CD14-positive monocyte (primary cell): Measurements from ENCODE around the gene IGSF10. TPM values are rescaled to one million over a fixed set of nuclear protein-coding genes. Genes with fewer than 3 reads are reported as not detected.

Experiments used
- DNase-seq, 3 donors: peaks; one replicate each; pipeline ENCODE4 v3.0.0-alpha.2; 2011 to 2022
- H2AFZ ChIP-seq: 2 replicates; pipeline ENCODE4 v1.6.0; 2012; ENCODE audit warnings: mild to moderate bottlenecking, low read depth, low read length, inconsistent platforms; ENCODE audit not compliant: insufficient read depth, poor library complexity, severe bottlenecking
- H3K27ac ChIP-seq, 2 donors: 1 replicate in 1 of 2; 2 replicates in 1 of 2; pipeline ENCODE4 v1.5.1; 2012 to 2013; ENCODE audit warnings: low read length in 2 of 2, control low read depth in 1 of 2, inconsistent platforms in 1 of 2, low read depth in 1 of 2, mild to moderate bottlenecking in 1 of 2
- H3K27me3 ChIP-seq, 2 donors: one replicate each; pipeline versions ENCODE4 v1.6.0 to v1.6.1; 2011 to 2013; ENCODE audit warnings: low read length in 2 of 2; ENCODE audit not compliant: control insufficient read depth in 2 of 2, insufficient read depth in 2 of 2
- H3K36me3 ChIP-seq, 2 donors: replicated peaks in 1 of 2; 1 replicate in 1 of 2; 2 replicates in 1 of 2; pipeline versions ENCODE4 v1.5.1 to v1.6.1; 2012 to 2013; ENCODE audit warnings: low read length in 2 of 2, control low read depth in 1 of 2, inconsistent platforms in 1 of 2, mild to moderate bottlenecking in 1 of 2; ENCODE audit not compliant: insufficient read depth in 2 of 2, control insufficient read depth in 1 of 2
- H3K4me1 ChIP-seq, 2 donors: 1 replicate in 1 of 2; 2 replicates in 1 of 2; pipeline versions ENCODE4 v1.5.1 to v1.6.1; 2012 to 2013; ENCODE audit warnings: low read length in 2 of 2, control low read depth in 1 of 2, inconsistent platforms in 1 of 2, mild to moderate bottlenecking in 1 of 2, moderate library complexity in 1 of 2; ENCODE audit not compliant: insufficient read depth in 2 of 2, control insufficient read depth in 1 of 2
- H3K4me2 ChIP-seq: replicated peaks from 2 replicates; pipeline ENCODE3; 2012; ENCODE audit warnings: low read length, moderate library complexity, mild to moderate bottlenecking; ENCODE audit not compliant: poor library complexity, severe bottlenecking; ENCODE audit errors: extremely low read depth
- H3K4me3 ChIP-seq, 3 experiments: fragments of 200-600 bp in 1 of 3; sonication (generic) in 1 of 3; replicated peaks in 1 of 3; 1 replicate in 2 of 3; 2 replicates in 1 of 3; pipeline ENCODE4 v1.5.1; 2011 to 2013; ENCODE audit warnings: low read length in 3 of 3, mild to moderate bottlenecking in 3 of 3, control low read depth in 2 of 3, low read depth in 2 of 3, inconsistent platforms in 1 of 3, moderate library complexity in 1 of 3
- H3K79me2 ChIP-seq: 2 replicates; pipeline ENCODE4 v1.6.0; 2012; ENCODE audit warnings: mild to moderate bottlenecking, control low read depth, inconsistent platforms, low read length, moderate library complexity; ENCODE audit not compliant: insufficient read depth
- H3K9ac ChIP-seq: 2 replicates; pipeline ENCODE4 v1.6.0; 2017; ENCODE audit warnings: low read length, mild to moderate bottlenecking; ENCODE audit not compliant: insufficient read depth, poor library complexity, severe bottlenecking
- H3K9me3 ChIP-seq, 2 donors: replicated peaks in 1 of 2; 1 replicate in 1 of 2; 2 replicates in 1 of 2; pipeline versions ENCODE4 v1.5.1 to v1.6.1; 2012 to 2013; ENCODE audit warnings: low read length in 2 of 2, control low read depth in 1 of 2; ENCODE audit not compliant: control insufficient read depth in 1 of 2, insufficient read depth in 1 of 2
- H4K20me1 ChIP-seq: 2 replicates; pipeline ENCODE4 v1.6.0; 2012; ENCODE audit warnings: mild to moderate bottlenecking, low read length, control low read depth, moderate library complexity; ENCODE audit not compliant: insufficient read depth
- H3K27ac Mint-ChIP-seq, 7 donors: one replicate each; pipeline ENCODE4 v1.8.0; 2020; ENCODE audit warnings: mild to moderate bottlenecking in 7 of 7, mixed read lengths in 7 of 7, moderate library complexity in 6 of 7, inconsistent platforms in 2 of 7
- H3K27me3 Mint-ChIP-seq, 3 donors: one replicate each; pipeline ENCODE4 v1.8.0; 2021 to 2022; ENCODE audit warnings: low read depth in 3 of 3, mild to moderate bottlenecking in 3 of 3, mixed read lengths in 3 of 3, moderate library complexity in 3 of 3, inconsistent platforms in 1 of 3
- H3K36me3 Mint-ChIP-seq, 2 donors: one replicate each; pipeline ENCODE4 v1.8.0; 2020; ENCODE audit warnings: mixed read lengths in 2 of 2, inconsistent platforms in 1 of 2, mild to moderate bottlenecking in 1 of 2
- H3K4me1 Mint-ChIP-seq: one replicate; pipeline ENCODE4 v1.8.0; 2020; ENCODE audit warnings: mild to moderate bottlenecking, mixed read lengths
- H3K4me3 Mint-ChIP-seq, 2 donors: one replicate each; pipeline ENCODE4 v1.8.0; 2020; ENCODE audit warnings: mild to moderate bottlenecking in 2 of 2, mixed read lengths in 2 of 2, moderate library complexity in 1 of 2
- H3K9me3 Mint-ChIP-seq, 7 donors: one replicate each; pipeline ENCODE4 v1.8.0; 2020 to 2022; ENCODE audit warnings: mixed read lengths in 7 of 7, mild to moderate bottlenecking in 6 of 7, moderate library complexity in 6 of 7, inconsistent platforms in 2 of 7
- WGBS: methylation state at CpG from one replicate; pipeline ENCODE4 v1.1.5; 2013; ENCODE audit warnings: missing lambda C conversion rate; ENCODE audit not compliant: insufficient coverage; 5-methylcytosine and 5-hydroxymethylcytosine counted together
- intact Hi-C, 2 donors: fragments of 100-400 bp; cut with micrococcal nuclease; formaldehyde crosslinking; loops; one replicate each; pipeline versions ENCODE4 v1.15.0 to v1.15.1; 2023
- polyA plus RNA-seq, 3 donors: library from polyadenylated mRNA; depleted of rRNA in 1 of 3; unstranded in 2 of 3; stranded (reverse) in 1 of 3; fragments of 300-500 nt in 2 of 3; fragments of >200 nt in 1 of 3; fragmentation: Illumina TruSeq in 2 of 3; gene quantifications; 1 replicate in 2 of 3; 2 replicates in 1 of 3; pipeline ENCODE4 v1.2.3, GENCODE V29; 2012 to 2021
- TF ChIP-seq, protein P1 (sequence below): fragments of 200-600 bp; IDR thresholded peaks from one replicate; pipeline ENCODE4 v1.8.0; 2022; ENCODE audit warnings: antibody characterized with exemption, mild to moderate bottlenecking

IGSF10 gene
- polyA plus RNA-seq, 3 donors, result 0.05 to 0.29 TPM; not detected in 1

DNA sequence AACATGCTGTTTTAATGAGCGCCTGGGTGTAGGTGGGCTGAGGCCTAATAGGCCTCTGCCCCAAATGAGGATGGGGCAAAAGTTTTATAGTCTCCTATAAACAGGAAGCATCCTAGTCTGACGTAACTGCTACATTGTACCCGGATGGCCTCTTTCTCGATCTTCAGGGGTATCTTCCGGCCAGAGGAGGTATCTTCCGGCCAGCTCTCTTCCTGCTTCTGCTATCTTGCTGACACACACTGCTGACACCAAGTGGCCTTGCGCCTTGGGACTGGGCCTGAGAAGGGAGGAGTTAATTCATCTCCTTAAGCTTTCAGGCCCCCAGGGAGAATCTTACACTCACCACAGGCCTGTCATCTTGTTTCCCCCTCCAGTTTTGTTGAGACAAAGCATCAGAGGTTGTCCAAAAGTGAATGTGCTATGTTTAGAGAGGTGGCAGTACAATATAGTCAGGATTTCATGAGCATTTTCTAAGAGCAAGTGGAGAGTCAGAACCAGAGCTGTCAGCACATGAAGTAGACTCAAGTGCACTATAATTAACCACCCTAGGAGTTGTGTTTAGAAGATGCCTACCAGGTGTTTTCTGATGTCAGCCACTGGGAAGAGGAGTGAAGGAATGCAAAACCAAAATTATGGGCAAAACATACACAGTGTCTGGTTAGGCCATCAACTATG lies 15.6 kb upstream of the IGSF10 start:
- Histone ChIP-seq H3K27me3 (no peaks in the 10 kb centered on the region), H3K4me1 (no peaks in the 10 kb centered on the region), H3K4me2 (no peak overlapping the region), H3K36me3 (no peaks in the 10 kb centered on the region), H3K79me2 (no peaks in the 10 kb centered on the region), H2AFZ (peak overlapping the region; percentile 1), H3K9ac (no peak overlapping the region), H3K9me3 (no peaks in the 10 kb centered on the region), H3K27ac (no peak overlapping the region), H3K4me3 (no peak overlapping the region), H4K20me1 (no peaks in the 10 kb centered on the region)
- DNase-seq, result no peak
- intact Hi-C loops, result no loop called here
- Mint-ChIP-seq H3K27ac (no peak overlapping the region), H3K36me3 (no peaks in the 10 kb centered on the region), H3K9me3 (peaks cover 0 to 3% (median under 1%) of the 10 kb centered on the region in 7 donors), H3K4me1 (no peaks in the 10 kb centered on the region), H3K27me3 (peaks cover 0 to 2% (median 0%) of the 10 kb centered on the region in 3 donors), H3K4me3 (no peak overlapping the region)
- WGBS, result 70% methylated on average over 3 of the region's 7 CpGs
- TF ChIP-seq, protein P1, sequence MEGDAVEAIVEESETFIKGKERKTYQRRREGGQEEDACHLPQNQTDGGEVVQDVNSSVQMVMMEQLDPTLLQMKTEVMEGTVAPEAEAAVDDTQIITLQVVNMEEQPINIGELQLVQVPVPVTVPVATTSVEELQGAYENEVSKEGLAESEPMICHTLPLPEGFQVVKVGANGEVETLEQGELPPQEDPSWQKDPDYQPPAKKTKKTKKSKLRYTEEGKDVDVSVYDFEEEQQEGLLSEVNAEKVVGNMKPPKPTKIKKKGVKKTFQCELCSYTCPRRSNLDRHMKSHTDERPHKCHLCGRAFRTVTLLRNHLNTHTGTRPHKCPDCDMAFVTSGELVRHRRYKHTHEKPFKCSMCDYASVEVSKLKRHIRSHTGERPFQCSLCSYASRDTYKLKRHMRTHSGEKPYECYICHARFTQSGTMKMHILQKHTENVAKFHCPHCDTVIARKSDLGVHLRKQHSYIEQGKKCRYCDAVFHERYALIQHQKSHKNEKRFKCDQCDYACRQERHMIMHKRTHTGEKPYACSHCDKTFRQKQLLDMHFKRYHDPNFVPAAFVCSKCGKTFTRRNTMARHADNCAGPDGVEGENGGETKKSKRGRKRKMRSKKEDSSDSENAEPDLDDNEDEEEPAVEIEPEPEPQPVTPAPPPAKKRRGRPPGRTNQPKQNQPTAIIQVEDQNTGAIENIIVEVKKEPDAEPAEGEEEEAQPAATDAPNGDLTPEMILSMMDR, result no peak

GRCh38 chr3:151468284-151468917 lies 7.5 kb upstream of the IGSF10 start:
- TF ChIP-seq, protein P1, result peak; percentile 94
- Mint-ChIP-seq H3K27ac (peak overlapping the region in 1 of 7 donors; percentile 50), H3K36me3 (no peaks in the 10 kb centered on the region), H3K9me3 (peaks cover 0 to 3% (median 0%) of the 10 kb centered on the region in 7 donors), H3K27me3 (no peaks in the 10 kb centered on the region), H3K4me1 (no peaks in the 10 kb centered on the region), H3K4me3 (no peak overlapping the region)
- no peaks in the 10 kb centered on the region for H3K36me3 ChIP-seq
- no peaks in the 10 kb centered on the region for H3K4me1 ChIP-seq
- no peak overlapping the region for H3K4me2 ChIP-seq
- peak; percentile 29 to 62 (median 55) for DNase-seq
- H3K4me3 ChIP-seq, result no peak overlapping the region
- H3K27me3 ChIP-seq, result no peaks in the 10 kb centered on the region
- WGBS, result 100% methylated on average over 1 of the region's 9 CpGs
- no peaks in the 10 kb centered on the region for H3K9me3 ChIP-seq
- H3K9ac ChIP-seq, result no peak overlapping the region
- no peak overlapping the region for H3K27ac ChIP-seq
- intact Hi-C loops, result no loop called here
- no peak overlapping the region for H2AFZ ChIP-seq
- H4K20me1 ChIP-seq, result no peaks in the 10 kb centered on the region
- no peaks in the 10 kb centered on the region for H3K79me2 ChIP-seq
